ENCODE results near the gene PRSS22. TPM values are rescaled to one million over a fixed set of nuclear protein-coding genes. Genes with fewer than 3 reads are reported as not detected.
"Not testable (repeated sequence)": the region's sequence is repeated elsewhere in the genome, so short reads cannot be mapped to it uniquely, and the experiment has no call there.

PRSS22 gene
- 42.5 and 56.8 TPM in 2 replicates for total RNA-seq (ENCODE audit: low replicate concordance)
- long read RNA-seq: 0 reads

- no peak for TF ChIP-seq CTCF (conservative IDR thresholded peaks at IDR 0.05)
- peaks cover 10% of the 10 kb centered on the region for H3K9me3 Mint-ChIP-seq
- H3K27ac Mint-ChIP-seq: peak within 1 kb of the TSS; percentile 89
- H3K27me3 Mint-ChIP-seq: peaks cover 30% of the 10 kb centered on the region
- no peaks in the 10 kb centered on the region for H3K4me1 Mint-ChIP-seq (ENCODE audit: unreplicated experiment)
- DNase-seq (ENCODE audit: extremely low spot score, unreplicated experiment): no peak
- H3K36me3 Mint-ChIP-seq: peaks cover 9% of the 10 kb centered on the region
- peak within 1 kb of the TSS; percentile 93 for H3K4me3 Mint-ChIP-seq
Observed at GRCh38 chr16:2857451-2858244, at the start of gene PRSS22. PRSS22 (minus strand) TSS chr16:2858170; CDS start chr16:2858104, 66 bp downstream.

GRCh38 chr16:2907084-2907753, 49.2 kb upstream of the PRSS22 start:
- H3K4me1 Mint-ChIP-seq (ENCODE audit: unreplicated experiment): peaks cover 17% of the 10 kb centered on the region
- H3K9me3 Mint-ChIP-seq; H3K27me3 Mint-ChIP-seq; H3K36me3 Mint-ChIP-seq; DNase-seq (ENCODE audit: extremely low spot score, unreplicated experiment): not testable (repeated sequence)
- peak overlapping the region; percentile 67 for H3K27ac Mint-ChIP-seq
- H3K4me3 Mint-ChIP-seq: peak overlapping the region; percentile 45
- TF ChIP-seq CTCF (conservative IDR thresholded peaks at IDR 0.05): peak; percentile 73

GRCh38 chr16:2905988-2906387, 48.0 kb upstream of the PRSS22 start:
- Mint-ChIP-seq H3K27me3 (no peaks in the 10 kb centered on the region), H3K9me3 (no peaks in the 10 kb centered on the region), H3K36me3 (no peaks in the 10 kb centered on the region), H3K4me1 (ENCODE audit: unreplicated experiment) (peaks cover 11% of the 10 kb centered on the region), H3K27ac (peak overlapping the region; percentile 92), H3K4me3 (peak overlapping the region; percentile 78)
- no peak for TF ChIP-seq CTCF (conservative IDR thresholded peaks at IDR 0.05)
- no peak for DNase-seq (ENCODE audit: extremely low spot score, unreplicated experiment)

GRCh38 chr16:2905241-2905987, 47.4 kb upstream of the PRSS22 start:
- Mint-ChIP-seq H3K4me3 (peak overlapping the region; percentile 98), H3K36me3 (no peaks in the 10 kb centered on the region), H3K9me3 (no peaks in the 10 kb centered on the region), H3K4me1 (ENCODE audit: unreplicated experiment) (peaks cover 11% of the 10 kb centered on the region), H3K27me3 (no peaks in the 10 kb centered on the region), H3K27ac (peak overlapping the region; percentile 92)
- TF ChIP-seq CTCF (conservative IDR thresholded peaks at IDR 0.05): no peak
- DNase-seq (ENCODE audit: extremely low spot score, unreplicated experiment): peak; percentile 97

GRCh38 chr16:2904922-2905240, 46.9 kb upstream of the PRSS22 start:
- H3K27me3 Mint-ChIP-seq: no peaks in the 10 kb centered on the region
- peaks cover 11% of the 10 kb centered on the region for H3K4me1 Mint-ChIP-seq (ENCODE audit: unreplicated experiment)
- peak overlapping the region; percentile 98 for H3K4me3 Mint-ChIP-seq
- no peak for TF ChIP-seq CTCF (conservative IDR thresholded peaks at IDR 0.05)
- H3K36me3 Mint-ChIP-seq: no peaks in the 10 kb centered on the region
- H3K27ac Mint-ChIP-seq: peak overlapping the region; percentile 92
- DNase-seq (ENCODE audit: extremely low spot score, unreplicated experiment): no peak
- no peaks in the 10 kb centered on the region for H3K9me3 Mint-ChIP-seq

Data from type B pancreatic cell (in vitro differentiated cells).